DMS79 (cell line): Measurements from ENCODE around the gene PCDHA6.
"Not testable (repeated sequence)": the region's sequence is repeated elsewhere in the genome, so short reads cannot be mapped to it uniquely, and the experiment has no call there.

Source experiments
- DNase-seq: peaks from one replicate; lab custom pipeline; 2025; lab: John Stamatoyannopoulos, UW

Gene PCDHA6

GRCh38 chr5:140857177-140857986 lies 29.6 kb downstream of the PCDHA6 start:
- DNase-seq, result no peak

- no peak for DNase-seq
Measured at GRCh38 chr5:140857987-140858240, 30.2 kb downstream of the PCDHA6 start.

GRCh38 chr5:140862441-140863295 lies 34.9 kb downstream of the PCDHA6 start:
- DNase-seq, result no peak

GRCh38 chr5:140868721-140869554 lies 41.2 kb downstream of the PCDHA6 start, which contains the start of gene PCDHA11:
Gene PCDHA11 (plus strand): TSS chr5:140868957. CDS start chr5:140869104, 147 bp downstream.
- DNase-seq, result no peak

GRCh38 chr5:140869555-140869886 lies 41.8 kb downstream of the PCDHA6 start:
- no peak for DNase-seq

GRCh38 chr5:140870221-140871201 lies 42.8 kb downstream of the PCDHA6 start:
- no peak for DNase-seq

- no peak for DNase-seq
Measured at GRCh38 chr5:140875085-140876065, 47.6 kb downstream of the PCDHA6 start, which contains the start of gene PCDHA12. Gene PCDHA12 (plus strand): TSS chr5:140875308. CDS start chr5:140875473, 165 bp downstream.

- DNase-seq, result not testable (repeated sequence)
Measured at GRCh38 chr5:140876541-140877261, 48.9 kb downstream of the PCDHA6 start.

- no peak for DNase-seq
Measured at GRCh38 chr5:140877262-140877581, 49.5 kb downstream of the PCDHA6 start.
